HG03565 (cell line): ENCODE measurements around the gene HEXIM2.
"Not testable (repeated sequence)": the region's sequence is repeated elsewhere in the genome, so short reads cannot be mapped to it uniquely, and the experiment has no call there.

Experiments
- ATAC-seq: cut with Tn5 transposase; IDR thresholded peaks from one replicate; pipeline ENCODE4 v1.9.1; 2021; ENCODE audit warnings: mild to moderate bottlenecking, moderate library complexity; ENCODE audit not compliant: unreplicated experiment

The HEXIM2 gene

DNA sequence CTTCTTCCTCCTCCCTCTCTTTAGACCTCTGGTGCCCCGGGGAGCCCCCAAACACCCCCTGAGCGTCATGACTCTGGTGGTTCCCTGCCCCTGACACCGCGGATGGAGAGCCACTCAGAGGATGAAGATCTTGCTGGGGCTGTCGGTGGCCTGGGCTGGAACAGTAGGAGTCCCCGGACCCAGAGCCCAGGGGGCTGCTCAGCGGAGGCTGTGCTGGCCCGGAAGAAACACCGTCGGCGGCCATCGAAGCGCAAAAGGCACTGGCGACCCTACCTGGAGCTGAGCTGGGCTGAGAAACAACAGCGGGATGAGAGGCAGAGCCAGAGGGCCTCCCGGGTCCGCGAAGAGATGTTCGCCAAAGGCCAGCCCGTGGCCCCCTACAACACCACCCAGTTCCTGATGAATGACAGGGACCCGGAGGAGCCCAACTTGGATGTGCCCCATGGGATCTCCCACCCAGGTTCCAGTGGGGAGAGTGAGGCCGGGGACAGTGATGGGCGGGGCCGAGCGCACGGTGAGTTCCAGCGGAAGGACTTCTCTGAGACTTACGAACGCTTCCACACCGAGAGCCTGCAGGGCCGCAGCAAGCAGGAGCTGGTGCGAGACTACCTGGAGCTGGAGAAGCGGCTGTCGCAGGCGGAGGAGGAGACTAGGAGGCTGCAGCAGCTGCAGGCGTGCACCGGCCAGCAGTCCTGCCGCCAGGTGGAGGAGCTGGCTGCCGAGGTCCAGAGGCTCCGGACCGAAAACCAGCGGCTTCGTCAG lies 7.5 kb downstream of the HEXIM2 start:
- no peak for ATAC-seq

DNA sequence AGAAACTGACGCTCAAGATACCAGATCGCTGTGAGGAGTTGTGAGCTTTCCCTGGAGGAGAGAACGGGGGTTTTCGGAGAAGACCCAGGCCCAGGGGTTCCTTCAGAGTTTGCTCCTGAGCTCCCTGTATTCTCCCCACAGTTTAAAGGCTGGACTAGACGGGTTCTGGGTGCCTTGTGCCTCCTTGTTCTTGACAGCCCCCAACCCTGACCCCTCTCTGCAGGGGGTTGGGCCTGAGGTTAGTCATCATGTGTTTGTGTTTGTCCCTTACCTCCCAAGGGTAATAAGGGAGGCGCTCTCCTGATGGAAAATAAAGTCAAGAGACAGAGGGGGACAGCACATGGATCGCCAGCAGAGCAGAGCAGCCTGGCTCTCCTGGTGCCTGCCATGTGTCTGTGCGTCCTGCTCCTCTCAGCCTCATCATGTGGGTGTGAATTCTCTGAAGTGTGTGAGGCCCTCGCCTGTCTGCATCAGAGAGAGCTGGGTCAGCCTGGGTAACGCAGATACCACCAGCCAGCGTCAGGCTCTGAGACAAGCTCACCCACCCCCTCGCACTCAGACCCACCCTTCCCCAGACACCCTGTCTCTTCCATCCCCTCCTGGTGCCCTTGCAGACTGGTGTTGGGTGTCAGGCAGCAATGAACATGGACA lies 8.7 kb downstream of the HEXIM2 start:
- ATAC-seq = no peak

DNA sequence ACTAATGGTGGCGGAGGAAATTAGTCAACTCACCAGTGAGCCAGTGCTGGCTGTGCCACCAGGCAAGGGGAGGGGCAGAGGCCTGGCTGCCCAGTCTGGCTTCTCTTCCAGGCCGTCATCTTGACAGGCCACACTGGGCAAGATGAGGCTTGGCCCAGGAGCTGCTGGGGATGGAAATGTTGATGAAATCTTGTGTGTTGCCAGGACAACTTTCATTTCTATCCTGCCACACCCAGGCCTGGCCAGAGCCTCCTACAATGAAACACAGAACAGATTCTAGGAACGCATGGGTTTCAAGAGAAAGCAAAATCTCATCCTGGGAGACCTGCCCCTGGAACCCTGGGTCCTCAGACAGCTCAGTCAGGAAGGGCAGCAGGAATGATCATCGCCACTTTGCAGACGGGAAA lies 9.3 kb downstream of the HEXIM2 start:
- ATAC-seq = no peak

DNA sequence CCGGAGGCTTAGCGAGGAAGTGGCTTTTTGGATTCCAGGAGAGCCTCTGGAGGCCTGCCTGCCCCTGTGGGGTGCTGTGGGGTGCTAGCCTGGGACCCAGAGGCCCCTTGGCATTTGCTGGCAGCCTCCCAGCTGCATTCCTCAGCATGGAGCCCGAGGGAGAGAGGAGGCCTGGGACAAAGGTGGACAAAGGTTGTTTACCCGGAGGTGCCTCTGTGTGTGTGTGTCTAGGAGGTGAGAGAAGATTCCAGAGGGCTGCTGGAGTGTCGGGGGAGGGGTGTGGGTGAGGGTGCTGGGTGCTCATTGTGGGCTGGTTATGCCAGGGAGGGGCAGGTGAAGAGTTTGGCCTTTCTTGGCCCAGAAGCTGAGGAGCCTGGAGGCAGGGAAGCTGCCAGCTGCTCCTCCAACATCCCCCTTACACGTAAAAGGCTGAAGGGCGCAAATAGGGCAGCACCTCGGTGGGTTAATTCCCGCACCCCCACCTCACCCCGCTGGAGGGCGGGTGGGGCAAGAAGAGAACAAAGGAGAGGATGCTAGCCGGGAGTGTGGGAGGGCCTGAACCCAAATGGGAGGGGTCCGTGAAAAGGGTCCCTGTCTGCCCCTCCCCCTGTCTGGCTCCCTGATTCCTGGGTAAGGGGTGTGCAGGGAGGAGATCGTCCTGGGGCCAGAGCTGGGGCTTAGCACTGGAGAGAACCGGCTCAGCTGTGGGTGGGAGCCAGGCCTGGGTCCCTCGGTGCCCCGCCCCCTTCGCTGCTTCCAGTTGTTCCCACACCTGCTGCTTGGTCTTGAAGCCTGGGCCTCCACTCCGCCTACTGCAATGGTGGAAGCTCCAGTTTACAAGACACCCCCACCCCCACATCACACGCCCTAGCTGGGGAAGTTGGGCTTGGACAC lies 9.9 kb downstream of the HEXIM2 start:
- ATAC-seq = no peak

DNA sequence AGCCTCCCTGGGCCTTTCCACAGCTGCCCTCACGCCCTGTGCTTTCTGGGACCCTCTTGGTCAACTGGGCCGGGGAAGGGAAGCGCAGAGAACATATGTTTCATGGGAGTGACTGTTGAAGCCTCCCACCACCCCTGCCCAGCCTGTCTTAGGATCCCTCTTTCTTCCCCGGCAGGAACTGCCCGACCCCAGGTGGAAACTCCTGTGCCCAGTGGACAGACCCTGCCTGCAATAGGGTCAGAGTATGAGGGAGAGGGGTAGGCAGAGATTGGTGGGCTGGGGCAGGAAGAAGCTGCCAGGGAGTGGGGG lies 10.5 kb downstream of the HEXIM2 start:
- ATAC-seq = no peak

DNA sequence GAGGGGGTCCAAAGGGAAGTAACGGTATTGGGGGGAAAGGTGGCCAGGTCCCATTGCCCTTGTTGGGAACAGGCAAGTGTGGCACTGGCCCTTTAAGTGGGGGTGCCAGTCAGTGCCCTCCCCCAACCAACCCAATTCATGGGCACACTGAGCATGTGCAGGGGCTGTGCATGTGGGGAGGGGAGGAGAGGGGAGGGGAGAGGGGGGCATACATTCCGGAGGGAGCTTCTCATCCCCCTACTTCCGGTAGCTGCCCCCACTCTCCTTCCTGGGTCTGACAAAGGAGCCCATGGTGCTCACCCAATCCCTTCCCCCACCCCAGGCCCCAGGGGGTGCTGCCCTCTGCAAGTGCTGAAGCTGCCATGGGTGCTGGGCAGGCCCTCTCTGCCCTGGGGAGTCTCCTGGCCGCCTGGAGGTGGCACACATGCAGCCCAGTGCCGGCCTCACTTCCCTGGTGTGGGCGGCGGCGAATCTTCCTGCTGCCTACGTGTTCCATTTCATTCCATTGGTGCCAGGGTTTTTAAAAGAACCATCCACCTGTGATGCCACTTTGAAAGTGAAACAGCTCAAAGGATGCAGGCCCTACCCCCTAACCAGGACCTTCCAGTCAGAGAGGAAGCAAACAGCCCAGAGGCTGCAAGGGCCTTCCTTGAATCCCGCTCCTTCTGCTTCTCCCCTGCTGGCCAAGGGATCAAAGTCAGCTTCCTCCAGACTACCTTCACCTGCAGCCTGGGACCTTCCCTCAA lies 11.0 kb downstream of the HEXIM2 start:
- no peak for ATAC-seq

DNA sequence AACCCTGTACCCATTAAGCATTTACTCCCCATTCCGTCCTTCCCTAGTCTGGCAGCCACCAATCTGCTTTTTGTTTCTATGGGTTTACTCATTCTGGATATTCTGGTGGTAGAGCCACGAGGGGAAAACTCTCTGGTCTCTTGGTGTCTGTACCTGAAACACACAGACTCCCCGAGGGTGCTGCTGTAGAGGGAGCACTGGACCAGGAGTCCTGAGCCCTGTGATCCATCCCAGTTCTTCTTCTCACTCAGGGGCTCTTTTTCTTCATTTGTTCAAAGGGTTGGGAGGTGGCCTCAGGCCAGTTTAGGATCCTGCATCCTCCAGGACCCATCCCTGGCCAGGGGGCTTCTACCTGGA lies 14.1 kb downstream of the HEXIM2 start:
- ATAC-seq = no peak

DNA sequence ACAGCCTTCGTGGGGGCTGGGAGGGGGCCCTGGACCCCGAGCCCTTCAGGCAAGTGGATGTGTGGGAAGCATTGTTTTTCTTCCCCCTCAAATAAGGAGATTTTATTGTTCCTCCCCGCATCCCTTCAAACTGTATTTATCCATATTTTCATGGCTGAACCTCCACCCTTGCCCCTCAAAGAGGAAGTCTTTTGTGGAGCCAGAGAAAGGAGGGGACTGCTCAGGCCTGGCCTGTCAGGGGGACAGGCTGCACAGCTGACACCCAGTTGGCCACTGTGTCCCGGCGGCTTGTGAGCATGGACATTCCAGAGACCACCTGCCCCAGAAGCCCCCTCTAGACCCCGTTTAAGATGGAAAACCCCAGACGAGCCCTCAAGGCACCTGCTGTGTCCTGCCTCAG lies 15.9 kb downstream of the HEXIM2 start:
- ATAC-seq = no peak

DNA sequence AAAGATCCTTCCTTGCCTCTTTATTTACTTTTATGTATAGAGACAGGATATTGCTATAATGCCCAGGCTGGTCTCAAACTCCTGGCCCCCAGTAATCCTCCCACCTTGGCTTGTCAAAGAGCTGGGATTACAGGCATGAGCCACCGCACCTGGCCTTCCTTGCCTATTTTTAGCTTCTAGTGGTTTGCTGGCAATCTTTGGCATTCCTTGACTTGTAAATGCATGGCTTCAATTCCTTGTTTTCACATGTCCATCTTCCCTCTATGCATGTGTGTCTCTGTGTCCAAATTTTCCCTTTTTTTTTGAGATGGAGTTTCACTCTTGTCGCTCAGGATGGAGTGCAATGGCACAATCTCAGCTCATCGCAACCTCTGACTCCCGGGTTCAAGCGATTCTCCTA lies 22.5 kb downstream of the HEXIM2 start:
- ATAC-seq = no peak

DNA sequence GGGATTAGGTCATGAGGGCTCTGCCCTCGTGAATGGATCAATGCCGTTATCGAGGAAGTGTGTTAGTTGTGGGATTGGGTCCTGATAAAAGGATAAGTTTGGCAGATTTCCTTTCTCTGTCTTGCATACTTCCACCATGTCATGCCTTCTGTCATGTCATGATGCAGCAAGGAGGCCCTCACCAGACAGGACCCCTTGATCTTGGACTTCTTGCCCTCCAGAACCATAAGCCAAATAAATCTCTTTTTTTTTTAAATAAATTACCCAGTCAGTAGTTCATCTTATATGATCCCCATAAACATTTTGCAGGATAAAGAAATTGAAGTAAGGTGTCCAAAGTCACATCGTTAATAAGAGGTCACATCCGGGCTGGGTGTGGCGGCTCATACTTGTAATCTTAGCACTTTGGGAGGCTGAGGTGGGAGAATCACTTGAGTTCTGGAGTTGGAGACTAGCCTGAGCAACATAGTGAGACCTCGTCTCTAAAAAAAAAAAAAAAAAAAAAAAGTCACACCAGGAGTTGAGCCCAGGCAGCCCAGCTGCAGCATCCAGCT lies 25.2 kb downstream of the HEXIM2 start:
- ATAC-seq = no peak

DNA sequence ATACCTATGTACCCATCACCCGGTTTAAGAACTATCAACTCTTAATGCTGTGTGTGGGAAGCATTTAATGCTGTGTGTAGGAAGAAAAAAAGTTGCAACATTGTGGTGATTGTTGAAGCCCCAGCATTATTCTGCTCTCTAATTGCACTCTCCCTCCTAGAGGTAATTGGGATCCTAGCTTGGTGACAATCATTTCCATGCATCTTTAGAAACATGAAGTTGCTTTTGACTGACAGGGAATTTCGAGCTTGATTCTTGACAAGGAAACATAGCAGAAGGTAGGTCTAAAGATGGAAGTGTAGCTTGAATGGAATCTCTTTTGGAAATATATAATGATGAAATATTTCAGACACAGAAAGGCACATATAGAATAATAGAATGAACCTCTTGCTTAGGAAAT lies 27.3 kb downstream of the HEXIM2 start:
- no peak for ATAC-seq

DNA sequence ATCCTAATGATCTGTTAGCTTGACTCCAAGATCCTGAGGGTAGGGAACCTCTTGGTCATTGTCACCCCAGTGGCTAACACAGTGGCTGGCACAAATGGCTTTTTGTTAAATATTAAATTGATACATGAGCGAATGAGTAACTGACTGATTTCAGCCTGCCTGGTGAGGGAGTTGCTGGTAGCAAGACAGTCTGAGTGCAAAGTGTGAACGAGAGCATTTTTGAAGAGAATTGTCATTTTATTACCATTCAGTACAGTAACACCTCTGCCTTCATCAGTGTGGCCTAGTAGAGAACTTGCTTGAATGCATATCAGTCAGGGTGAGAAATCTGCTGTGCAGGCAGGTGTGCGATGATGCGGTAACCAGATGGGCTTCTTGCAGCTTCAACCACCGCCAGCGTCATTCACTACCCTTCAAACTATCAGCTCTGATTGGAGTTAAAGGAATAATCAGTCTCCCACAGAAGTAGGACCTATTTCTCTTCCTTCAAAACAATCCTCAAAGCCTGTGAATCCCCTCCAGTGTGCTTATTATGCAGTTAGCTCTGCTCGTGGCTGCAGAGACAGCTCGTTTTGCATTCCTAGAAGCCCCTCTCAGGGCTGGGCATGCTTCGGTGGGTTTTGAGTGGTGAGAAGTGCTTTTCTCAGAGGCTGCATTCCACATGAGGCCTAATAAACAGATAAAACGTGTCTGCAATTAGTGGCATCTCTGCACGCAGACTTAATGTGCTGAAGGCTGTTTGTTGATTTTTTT lies 29.0 kb downstream of the HEXIM2 start:
- no peak for ATAC-seq

DNA sequence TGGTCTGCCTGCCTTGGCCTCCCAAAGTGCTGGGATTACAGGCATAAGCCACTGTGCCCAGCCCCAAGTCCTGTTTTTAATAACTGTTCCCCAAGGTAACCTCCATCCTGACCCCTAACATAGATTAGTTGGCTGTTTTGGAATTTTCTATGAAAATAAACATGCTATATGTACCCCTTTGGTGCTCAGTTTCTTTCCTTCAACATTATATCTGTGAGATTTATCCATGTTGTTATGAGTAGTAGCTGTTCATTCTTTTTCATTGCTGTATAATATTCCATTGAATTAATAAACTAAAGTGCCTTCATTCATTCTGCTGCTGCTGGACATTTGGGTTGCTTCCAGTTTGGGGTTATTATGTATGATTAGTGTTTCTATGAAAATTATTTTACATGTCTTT lies 33.7 kb downstream of the HEXIM2 start:
- ATAC-seq = no peak

DNA sequence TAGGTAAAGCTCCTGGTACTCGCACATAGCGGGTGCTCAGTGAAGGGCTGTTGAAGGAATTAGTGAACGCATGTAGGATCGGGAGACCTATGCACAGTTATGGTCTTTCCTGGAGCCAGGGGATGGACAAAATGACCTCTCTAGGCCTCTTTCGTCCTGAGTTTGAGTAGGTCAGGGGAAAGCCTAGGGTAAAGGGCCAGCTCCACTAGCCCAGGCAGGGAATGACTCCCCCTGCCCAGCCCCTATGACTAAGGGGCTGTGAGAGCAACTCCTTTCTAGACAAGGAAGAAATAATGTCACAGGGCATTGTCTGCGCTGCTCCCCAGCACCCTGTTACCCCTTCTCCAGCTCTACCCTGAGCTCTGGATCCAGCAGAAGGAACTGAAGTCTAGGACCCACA lies 35.4 kb downstream of the HEXIM2 start:
- ATAC-seq = no peak

DNA sequence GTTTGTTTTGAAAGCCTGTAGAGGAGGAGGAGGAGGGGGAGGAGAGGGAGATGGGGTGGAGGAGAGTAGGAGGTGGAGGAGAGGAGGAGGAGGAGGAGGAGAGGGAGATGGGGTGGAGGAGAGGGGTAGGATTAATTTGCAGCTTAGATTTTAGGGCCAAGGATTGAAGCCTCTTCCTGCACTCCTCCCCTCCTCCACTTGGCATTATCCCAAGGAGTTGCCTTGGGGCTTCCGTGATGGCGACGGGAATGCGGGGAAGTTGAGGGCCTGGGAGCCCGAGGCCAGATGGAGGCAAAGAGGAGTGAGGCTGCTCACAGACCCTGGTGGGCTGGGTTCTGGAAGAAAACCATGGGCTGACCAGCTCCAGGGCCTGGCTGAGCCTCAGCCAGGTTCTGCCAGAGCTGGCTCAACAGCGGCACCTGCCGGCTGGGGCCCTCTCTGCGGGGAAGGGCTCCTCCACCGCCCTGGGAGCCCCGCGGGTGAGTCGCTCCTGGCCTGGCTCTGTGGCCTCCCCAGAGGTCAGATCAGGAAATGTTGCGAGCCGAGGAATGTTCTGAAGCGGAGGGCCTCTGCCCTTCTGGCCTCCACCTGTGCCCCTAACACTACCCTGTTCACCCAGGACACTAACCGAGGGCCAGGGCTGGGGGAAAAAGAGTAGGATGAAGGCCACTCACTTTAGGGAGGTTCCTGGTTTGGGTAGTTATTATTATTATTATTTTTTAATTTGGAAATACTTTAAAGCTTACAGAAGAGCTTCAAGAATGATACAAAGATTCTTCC lies 36.1 kb downstream of the HEXIM2 start:
- no peak for ATAC-seq

DNA sequence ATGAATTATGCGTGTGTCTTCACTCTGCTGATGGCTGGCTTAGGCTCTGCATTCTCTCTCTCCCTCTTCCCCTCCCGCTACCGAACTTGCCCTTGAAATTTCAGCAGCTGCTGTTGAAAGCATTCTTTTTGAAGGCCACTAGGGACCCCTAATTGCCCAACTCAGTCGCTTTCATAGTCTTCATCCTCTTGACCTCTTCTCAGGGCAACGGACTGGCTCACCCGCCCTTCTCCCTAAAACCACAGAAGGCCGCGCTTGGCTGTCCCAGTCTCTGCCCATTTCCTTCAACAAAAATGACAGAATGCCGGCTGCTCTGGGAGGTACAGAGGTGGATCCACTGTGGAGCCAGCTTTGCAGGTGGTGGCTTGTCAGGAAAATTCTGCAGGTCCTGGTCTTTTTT lies 39.0 kb downstream of the HEXIM2 start:
- ATAC-seq = no peak

DNA sequence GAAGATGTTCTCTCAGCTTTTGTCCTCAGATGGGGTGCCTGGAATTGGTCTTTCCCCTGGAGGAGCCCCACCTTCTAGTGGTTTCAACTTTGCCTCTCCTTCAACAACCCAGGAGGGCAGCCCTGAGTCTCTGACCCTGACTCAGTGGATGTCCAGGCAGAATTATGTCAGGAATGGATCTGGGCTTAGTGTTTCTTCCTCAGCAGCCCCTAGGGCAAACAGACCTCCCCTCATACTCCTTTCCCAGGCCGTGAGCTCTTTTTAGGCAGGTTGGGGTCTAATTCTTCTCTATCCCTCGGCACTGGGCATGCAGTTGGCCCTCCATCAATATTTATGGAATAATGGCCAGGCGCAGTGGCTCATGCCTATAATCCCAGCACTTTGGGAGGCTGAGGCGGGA lies 39.8 kb downstream of the HEXIM2 start:
- no peak for ATAC-seq

DNA sequence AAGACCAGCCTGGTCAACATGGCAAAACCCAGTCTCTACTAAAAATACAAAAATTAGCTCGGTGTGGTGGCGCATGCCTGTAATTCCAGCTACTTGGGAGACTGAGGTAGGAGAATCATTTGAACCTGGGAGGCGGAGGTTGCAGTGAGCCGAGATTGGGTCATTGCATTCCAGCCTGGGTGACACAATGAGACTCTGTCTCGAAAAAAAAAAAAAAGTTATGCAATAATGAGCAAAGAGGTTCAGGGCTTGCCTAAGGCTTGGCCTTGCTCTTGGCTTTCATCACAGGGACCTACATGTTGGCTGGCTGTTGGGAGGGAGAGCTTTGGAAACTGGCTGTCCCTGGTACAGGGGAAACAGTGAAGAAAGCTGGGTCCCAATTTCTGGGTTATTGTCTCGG lies 40.2 kb downstream of the HEXIM2 start:
- not testable (repeated sequence) for ATAC-seq

DNA sequence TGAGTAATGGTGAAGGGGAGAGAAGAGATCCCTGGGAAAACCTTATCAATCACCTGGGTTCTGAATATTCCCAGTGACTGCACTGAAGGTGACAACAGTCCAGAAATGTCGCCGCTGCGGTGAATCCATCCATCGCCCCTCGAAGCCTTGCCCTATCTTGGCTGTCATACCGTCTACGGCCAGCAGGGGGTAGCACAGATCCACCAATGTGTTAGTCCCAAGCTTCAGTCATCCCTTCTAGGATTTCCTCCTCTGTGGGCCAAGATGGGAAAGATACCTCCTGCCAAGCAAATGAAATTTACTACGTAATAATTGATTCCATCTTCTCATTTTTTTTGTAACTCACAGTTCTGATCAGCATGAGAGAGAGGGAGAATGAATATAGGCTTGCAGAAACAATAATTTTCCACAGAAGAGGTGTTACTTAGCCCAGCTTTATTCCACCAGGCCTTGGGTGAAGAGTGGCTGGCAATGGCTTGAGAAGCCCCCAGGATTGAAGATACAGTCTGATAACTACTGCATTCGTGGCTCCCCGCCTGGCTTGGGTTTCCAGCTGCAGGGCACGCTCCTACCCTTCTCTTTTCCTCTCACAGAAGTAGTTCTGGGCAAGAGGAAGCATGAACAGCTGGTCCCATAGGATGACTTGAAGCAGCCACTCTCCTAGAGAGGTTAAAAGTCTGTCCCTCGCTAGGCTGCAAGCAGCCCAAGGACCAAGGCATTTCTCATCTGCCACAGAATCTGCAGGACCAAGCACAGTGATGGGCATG lies 57.4 kb downstream of the HEXIM2 start:
- ATAC-seq = no peak
